Measurements from ENCODE around the gene VPS51. TPM values are rescaled to one million over a fixed set of nuclear protein-coding genes. Genes with fewer than 3 reads are reported as not detected.

The VPS51 gene
- total RNA-seq, 1 experiment from 2014 or later: 77.0 TPM

- intact Hi-C loops (cut with micrococcal nuclease): no loop called here
- no peak for DNase-seq (ENCODE audit: unreplicated experiment)
- no peak for TF ChIP-seq CTCF (IDR thresholded peaks at IDR 0.05; ENCODE audit: unreplicated experiment)
- no peak overlapping the region for H3K4me3 Mint-ChIP-seq (ENCODE audit: unreplicated experiment)
- BruUV-seq (replicated peaks): no TSS peak
- POLR2A ChIA-PET: interaction anchor here (0.6 kb wide), 3 partner anchors 150 to 662 kb away, joined by 3 to 4 read pairs (median 3); no protein-coding TSS in a partner anchor
- H3K36me3 Mint-ChIP-seq (ENCODE audit: insufficient read depth, unreplicated experiment): no peaks in the 10 kb centered on the region
- no peaks in the 10 kb centered on the region for H3K4me1 Mint-ChIP-seq (ENCODE audit: insufficient read depth, unreplicated experiment)
- no peak overlapping the region for H3K27ac Mint-ChIP-seq (ENCODE audit: low read depth, unreplicated experiment)
- H3K9me3 Mint-ChIP-seq (ENCODE audit: unreplicated experiment): no peaks in the 10 kb centered on the region
- CTCF ChIA-PET: interaction anchor here (0.6 to 1.6 kb wide), 2 partner anchors 24 to 58 kb away, joined by 3 to 5 read pairs; partner anchors contain the start of gene ARL2
- H3K27me3 Mint-ChIP-seq (ENCODE audit: insufficient read depth, unreplicated experiment): no peaks in the 10 kb centered on the region
Observed at GRCh38 chr11:65071907-65072630, 23.9 kb upstream of the VPS51 start.

- intact Hi-C loops (cut with micrococcal nuclease): no loop called here
- ChIA-PET CTCF (interaction anchor here (0.7 to 1.6 kb wide), 2 partner anchors 40 to 58 kb away, joined by 4 to 5 read pairs; partner anchors contain the start of gene ARL2), POLR2A (interaction anchor here (0.6 kb wide), 2 partner anchors 150 to 202 kb away, joined by 3 to 4 read pairs; no protein-coding TSS in a partner anchor)
- no peak for TF ChIP-seq CTCF (IDR thresholded peaks at IDR 0.05; ENCODE audit: unreplicated experiment)
- H3K27me3 Mint-ChIP-seq (ENCODE audit: insufficient read depth, unreplicated experiment): no peaks in the 10 kb centered on the region
- no peaks in the 10 kb centered on the region for H3K36me3 Mint-ChIP-seq (ENCODE audit: insufficient read depth, unreplicated experiment)
- DNase-seq (ENCODE audit: unreplicated experiment): no peak
- no peaks in the 10 kb centered on the region for H3K9me3 Mint-ChIP-seq (ENCODE audit: unreplicated experiment)
- BruUV-seq (replicated peaks): no TSS peak
- no peak overlapping the region for H3K27ac Mint-ChIP-seq (ENCODE audit: low read depth, unreplicated experiment)
- no peak overlapping the region for H3K4me3 Mint-ChIP-seq (ENCODE audit: unreplicated experiment)
- H3K4me1 Mint-ChIP-seq (ENCODE audit: insufficient read depth, unreplicated experiment): no peaks in the 10 kb centered on the region
Observed at GRCh38 chr11:65072631-65072966, 23.4 kb upstream of the VPS51 start.

GRCh38 chr11:65077451-65077850, 18.6 kb upstream of the VPS51 start:
- intact Hi-C loops (cut with micrococcal nuclease): loop anchor here (5.0 kb wide), 1 partner anchor 65 kb away; the partner anchor contains the start of gene ARL2
- Mint-ChIP-seq H3K27ac (ENCODE audit: low read depth, unreplicated experiment) (no peak overlapping the region), H3K36me3 (ENCODE audit: insufficient read depth, unreplicated experiment) (no peaks in the 10 kb centered on the region), H3K9me3 (ENCODE audit: unreplicated experiment) (no peaks in the 10 kb centered on the region), H3K4me3 (ENCODE audit: unreplicated experiment) (no peak overlapping the region), H3K4me1 (ENCODE audit: insufficient read depth, unreplicated experiment) (peaks cover 21% of the 10 kb centered on the region), H3K27me3 (ENCODE audit: insufficient read depth, unreplicated experiment) (no peaks in the 10 kb centered on the region)
- ChIA-PET CTCF (interaction anchor here (0.5 to 1.5 kb wide), 8 partner anchors 8 to 268 kb away, joined by 3 to 5 read pairs (median 3); no protein-coding TSS in a partner anchor), POLR2A (interaction anchor here (1.1 to 1.2 kb wide), 2 partner anchors 51 to 64 kb away, joined by 3 to 4 read pairs; partner anchors contain the start of gene ARL2)
- no peak for TF ChIP-seq CTCF (IDR thresholded peaks at IDR 0.05; ENCODE audit: unreplicated experiment)
- no TSS peak for BruUV-seq (replicated peaks)
- no peak for DNase-seq (ENCODE audit: unreplicated experiment)

GRCh38 chr11:65078151-65078550, 17.9 kb upstream of the VPS51 start:
- CTCF ChIA-PET: interaction anchor here (0.5 to 2.0 kb wide), 9 partner anchors 8 to 582 kb away, joined by 3 to 6 read pairs (median 3); no protein-coding TSS in a partner anchor
- no TSS peak for BruUV-seq (replicated peaks)
- peak; percentile 45 for DNase-seq (ENCODE audit: unreplicated experiment)
- H3K9me3 Mint-ChIP-seq (ENCODE audit: unreplicated experiment): no peaks in the 10 kb centered on the region
- TF ChIP-seq CTCF (IDR thresholded peaks at IDR 0.05; ENCODE audit: unreplicated experiment): peak; percentile 69
- H3K4me3 Mint-ChIP-seq (ENCODE audit: unreplicated experiment): no peak overlapping the region
- peaks cover 27% of the 10 kb centered on the region for H3K4me1 Mint-ChIP-seq (ENCODE audit: insufficient read depth, unreplicated experiment)
- intact Hi-C loops (cut with micrococcal nuclease): loop anchor here (5.0 kb wide), 1 partner anchor 66 kb away; the partner anchor contains the start of gene ARL2
- peak overlapping the region; percentile 57 for H3K27ac Mint-ChIP-seq (ENCODE audit: low read depth, unreplicated experiment)
- H3K27me3 Mint-ChIP-seq (ENCODE audit: insufficient read depth, unreplicated experiment): no peaks in the 10 kb centered on the region
- no peaks in the 10 kb centered on the region for H3K36me3 Mint-ChIP-seq (ENCODE audit: insufficient read depth, unreplicated experiment)
- POLR2A ChIA-PET: interaction anchor here (0.9 kb wide), 1 partner anchor 14 kb away, joined by 3 read pairs; no protein-coding TSS in a partner anchor

Measured in MCF 10A (cell line).